ENCODE measurements around the gene ALDH4A1.
"Not testable (repeated sequence)": the region's sequence is repeated elsewhere in the genome, so short reads cannot be mapped to it uniquely, and the experiment has no call there.

Gene ALDH4A1

GRCh38 chr1:18840145-18840544, 62.2 kb downstream of the ALDH4A1 start:
- H3K4me3 ChIP-seq (ENCODE audit: low read depth, low read length): no peak overlapping the region
- no peaks in the 10 kb centered on the region for H3K4me1 ChIP-seq
- H3K9me3 ChIP-seq: no peaks in the 10 kb centered on the region
- no peaks in the 10 kb centered on the region for H3K36me3 ChIP-seq
- H3K27me3 ChIP-seq: no peaks in the 10 kb centered on the region
- no peak for DNase-seq
- TF ChIP-seq, protein P1, sequence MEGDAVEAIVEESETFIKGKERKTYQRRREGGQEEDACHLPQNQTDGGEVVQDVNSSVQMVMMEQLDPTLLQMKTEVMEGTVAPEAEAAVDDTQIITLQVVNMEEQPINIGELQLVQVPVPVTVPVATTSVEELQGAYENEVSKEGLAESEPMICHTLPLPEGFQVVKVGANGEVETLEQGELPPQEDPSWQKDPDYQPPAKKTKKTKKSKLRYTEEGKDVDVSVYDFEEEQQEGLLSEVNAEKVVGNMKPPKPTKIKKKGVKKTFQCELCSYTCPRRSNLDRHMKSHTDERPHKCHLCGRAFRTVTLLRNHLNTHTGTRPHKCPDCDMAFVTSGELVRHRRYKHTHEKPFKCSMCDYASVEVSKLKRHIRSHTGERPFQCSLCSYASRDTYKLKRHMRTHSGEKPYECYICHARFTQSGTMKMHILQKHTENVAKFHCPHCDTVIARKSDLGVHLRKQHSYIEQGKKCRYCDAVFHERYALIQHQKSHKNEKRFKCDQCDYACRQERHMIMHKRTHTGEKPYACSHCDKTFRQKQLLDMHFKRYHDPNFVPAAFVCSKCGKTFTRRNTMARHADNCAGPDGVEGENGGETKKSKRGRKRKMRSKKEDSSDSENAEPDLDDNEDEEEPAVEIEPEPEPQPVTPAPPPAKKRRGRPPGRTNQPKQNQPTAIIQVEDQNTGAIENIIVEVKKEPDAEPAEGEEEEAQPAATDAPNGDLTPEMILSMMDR (IDR thresholded peaks at IDR 0.05; ENCODE audit: low read depth, low read length): no peak

DNA sequence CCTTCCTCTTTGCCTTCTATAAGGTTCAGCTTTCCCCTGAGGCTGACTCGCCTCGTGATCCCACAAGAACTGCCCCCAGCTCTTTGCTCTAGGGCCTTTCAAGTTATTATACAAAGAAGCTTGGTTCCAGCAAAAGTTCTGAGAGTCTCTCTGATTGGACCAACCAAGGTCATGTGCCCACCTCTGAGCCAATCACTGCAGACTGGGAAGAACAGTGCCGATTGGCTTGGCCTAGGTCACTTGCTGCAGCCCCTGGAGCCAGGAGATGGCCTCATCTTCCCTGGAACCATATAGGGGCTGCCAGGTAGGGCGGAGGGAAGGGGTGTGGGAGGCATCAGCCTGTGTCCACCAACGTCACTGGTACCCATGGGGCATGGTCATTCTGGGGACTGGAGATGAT, 65.7 kb downstream of the ALDH4A1 start:
- Histone ChIP-seq H3K4me3 (ENCODE audit: low read depth, low read length) (no peak overlapping the region), H3K27me3 (no peaks in the 10 kb centered on the region), H3K36me3 (no peaks in the 10 kb centered on the region), H3K4me1 (no peaks in the 10 kb centered on the region), H3K9me3 (no peaks in the 10 kb centered on the region)
- TF ChIP-seq, protein P1 (IDR thresholded peaks at IDR 0.05; ENCODE audit: low read depth, low read length): no peak
- no peak for DNase-seq

GRCh38 chr1:18832319-18832718, 70.0 kb downstream of the ALDH4A1 start:
- not testable (repeated sequence) for H3K36me3 ChIP-seq; H3K27me3 ChIP-seq; H3K9me3 ChIP-seq; H3K4me3 ChIP-seq (ENCODE audit: low read depth, low read length); DNase-seq; H3K4me1 ChIP-seq

- TF ChIP-seq, protein P1 (IDR thresholded peaks at IDR 0.05; ENCODE audit: low read depth, low read length): no peak
- Histone ChIP-seq H3K4me3 (ENCODE audit: low read depth, low read length) (no peak overlapping the region), H3K4me1 (no peaks in the 10 kb centered on the region), H3K27me3 (no peaks in the 10 kb centered on the region), H3K9me3 (no peaks in the 10 kb centered on the region), H3K36me3 (no peaks in the 10 kb centered on the region)
- no peak for DNase-seq
Measured at GRCh38 chr1:18831656-18832055, 70.7 kb downstream of the ALDH4A1 start.

GRCh38 chr1:18830596-18830995, 71.8 kb downstream of the ALDH4A1 start:
- TF ChIP-seq, protein P1 (IDR thresholded peaks at IDR 0.05; ENCODE audit: low read depth, low read length): no peak
- Histone ChIP-seq H3K36me3 (no peaks in the 10 kb centered on the region), H3K4me1 (no peaks in the 10 kb centered on the region), H3K27me3 (no peaks in the 10 kb centered on the region), H3K4me3 (ENCODE audit: low read depth, low read length) (no peak overlapping the region), H3K9me3 (no peaks in the 10 kb centered on the region)
- DNase-seq: peak; percentile 25

DNA sequence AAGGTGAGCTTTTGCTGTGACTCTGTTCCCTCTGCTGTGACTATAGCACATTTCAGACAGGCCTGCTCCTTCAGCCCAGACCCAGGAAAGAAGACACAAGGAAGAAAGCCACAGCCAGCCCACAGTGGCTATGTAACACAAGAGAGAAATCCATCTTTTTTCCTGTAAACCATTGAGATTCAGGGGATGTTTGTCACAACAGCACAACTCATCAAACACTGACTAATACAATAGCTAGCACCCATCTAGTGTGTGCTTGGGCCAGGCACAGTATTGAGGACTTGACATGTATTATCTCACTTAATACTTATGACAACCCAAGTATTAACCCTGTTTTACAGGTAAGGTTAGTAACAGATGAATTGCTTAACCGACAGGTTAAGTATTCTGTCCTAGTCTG, 72.7 kb downstream of the ALDH4A1 start:
- no peak overlapping the region for H3K4me3 ChIP-seq (ENCODE audit: low read depth, low read length)
- DNase-seq: no peak
- H3K27me3 ChIP-seq: no peaks in the 10 kb centered on the region
- H3K4me1 ChIP-seq: no peaks in the 10 kb centered on the region
- TF ChIP-seq, protein P1 (IDR thresholded peaks at IDR 0.05; ENCODE audit: low read depth, low read length): no peak
- H3K9me3 ChIP-seq: no peaks in the 10 kb centered on the region
- no peaks in the 10 kb centered on the region for H3K36me3 ChIP-seq

DNA sequence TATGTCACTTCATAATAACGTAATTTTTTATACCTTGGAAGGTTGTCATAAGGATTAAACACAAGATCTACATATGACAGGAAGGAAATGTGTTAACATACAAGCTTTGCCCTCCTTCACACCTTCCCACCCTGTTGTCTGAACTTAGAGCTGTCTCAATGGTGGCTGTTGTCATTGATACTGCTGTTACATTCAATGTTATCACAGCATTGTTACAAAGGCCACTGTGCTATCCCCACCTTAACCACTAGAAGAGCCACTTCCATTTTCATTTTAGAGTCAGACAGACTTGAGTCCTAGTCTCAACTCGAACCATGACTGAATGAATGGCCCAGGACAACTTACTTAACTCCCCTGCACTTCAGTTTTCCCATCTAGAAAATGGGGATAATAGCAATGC, 74.1 kb downstream of the ALDH4A1 start:
- DNase-seq: no peak
- Histone ChIP-seq H3K4me1 (no peaks in the 10 kb centered on the region), H3K36me3 (no peaks in the 10 kb centered on the region), H3K9me3 (no peaks in the 10 kb centered on the region), H3K27me3 (no peaks in the 10 kb centered on the region), H3K4me3 (ENCODE audit: low read depth, low read length) (no peak overlapping the region)
- TF ChIP-seq, protein P1 (IDR thresholded peaks at IDR 0.05; ENCODE audit: low read depth, low read length): no peak

Data from BE2C (cell line).